Tibial nerve (tissue), 3 donors: ENCODE data around the gene KIF26A.

Experiments used
- POLR2A ChIP-seq, 2 donors: fragments of 450-650 bp; IDR thresholded peaks; one replicate each; pipeline ENCODE4 v1.6.1; 2017; ENCODE audit warnings: antibody characterized with exemption in 2 of 2, mild to moderate bottlenecking in 2 of 2, moderate library complexity in 2 of 2
- TF ChIP-seq, protein P1 (sequence below), 5 experiments: fragments of 200-600 bp in 3 of 5; fragments of 450-650 bp in 2 of 5; sonication (generic) in 3 of 5; IDR thresholded peaks; one replicate each; pipeline ENCODE4 v1.5.1; 2016 to 2019; ENCODE audit warnings: antibody characterized with exemption in 5 of 5, mild to moderate bottlenecking in 3 of 5, moderate library complexity in 2 of 5

- TF ChIP-seq, protein P1, sequence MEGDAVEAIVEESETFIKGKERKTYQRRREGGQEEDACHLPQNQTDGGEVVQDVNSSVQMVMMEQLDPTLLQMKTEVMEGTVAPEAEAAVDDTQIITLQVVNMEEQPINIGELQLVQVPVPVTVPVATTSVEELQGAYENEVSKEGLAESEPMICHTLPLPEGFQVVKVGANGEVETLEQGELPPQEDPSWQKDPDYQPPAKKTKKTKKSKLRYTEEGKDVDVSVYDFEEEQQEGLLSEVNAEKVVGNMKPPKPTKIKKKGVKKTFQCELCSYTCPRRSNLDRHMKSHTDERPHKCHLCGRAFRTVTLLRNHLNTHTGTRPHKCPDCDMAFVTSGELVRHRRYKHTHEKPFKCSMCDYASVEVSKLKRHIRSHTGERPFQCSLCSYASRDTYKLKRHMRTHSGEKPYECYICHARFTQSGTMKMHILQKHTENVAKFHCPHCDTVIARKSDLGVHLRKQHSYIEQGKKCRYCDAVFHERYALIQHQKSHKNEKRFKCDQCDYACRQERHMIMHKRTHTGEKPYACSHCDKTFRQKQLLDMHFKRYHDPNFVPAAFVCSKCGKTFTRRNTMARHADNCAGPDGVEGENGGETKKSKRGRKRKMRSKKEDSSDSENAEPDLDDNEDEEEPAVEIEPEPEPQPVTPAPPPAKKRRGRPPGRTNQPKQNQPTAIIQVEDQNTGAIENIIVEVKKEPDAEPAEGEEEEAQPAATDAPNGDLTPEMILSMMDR (IDR thresholded peaks at IDR 0.05) = no peak
- no peak for TF ChIP-seq POLR2A (IDR thresholded peaks at IDR 0.05)
Measured at GRCh38 chr14:104196461-104197140, 58.2 kb downstream of the KIF26A start.
